ENCODE data around the gene POP5.

POP5 gene

GRCh38 chr12:120598674-120599463, 17.7 kb upstream of the POP5 start:
- no peak for TF ChIP-seq CTCF (IDR thresholded peaks at IDR 0.05; ENCODE audit: control extremely low read depth, extremely low read depth, low read depth, missing control alignments)
- DNase-seq (ENCODE audit: extremely low spot score) = no peak
- POLR2A ChIA-PET = interaction anchor here (1.2 kb wide), 1 partner anchor 17 kb away, joined by 4 read pairs; the partner anchor contains the start of gene POP5
- CTCF ChIA-PET = interaction anchor here (2.0 kb wide), 1 partner anchor 16 kb away, joined by 11 read pairs; no protein-coding TSS in a partner anchor

GRCh38 chr12:120597861-120598260, 16.7 kb upstream of the POP5 start:
- ChIA-PET POLR2A (interaction anchor here (1.2 kb wide), 1 partner anchor 16 kb away, joined by 4 read pairs; the partner anchor contains the start of gene POP5), CTCF (interaction anchor here (1.1 to 2.0 kb wide), 2 partner anchors 15 to 50 kb away, joined by 3 to 11 read pairs; no protein-coding TSS in a partner anchor)
- no peak for DNase-seq (ENCODE audit: extremely low spot score)
- TF ChIP-seq CTCF (IDR thresholded peaks at IDR 0.05; ENCODE audit: control extremely low read depth, extremely low read depth, low read depth, missing control alignments) = no peak

- ChIA-PET POLR2A (interaction anchor here (0.8 kb wide), 1 partner anchor 232 kb away, joined by 3 read pairs; no protein-coding TSS in a partner anchor), CTCF (interaction anchor here (1.1 to 2.0 kb wide), 3 partner anchors 14 to 53 kb away, joined by 3 to 11 read pairs (median 5); no protein-coding TSS in a partner anchor)
- TF ChIP-seq CTCF (IDR thresholded peaks at IDR 0.05; ENCODE audit: control extremely low read depth, extremely low read depth, low read depth, missing control alignments) = no peak
- DNase-seq (ENCODE audit: extremely low spot score) = no peak
These were observed 15.7 kb upstream of the POP5 start for GRCh38 chr12:120596901-120597300.

- CTCF ChIA-PET = interaction anchor here (1.4 to 1.6 kb wide), 2 partner anchors 10 to 11 kb away, joined by 3 to 6 read pairs; partner anchors contain the start of gene POP5
- no peak for DNase-seq (ENCODE audit: extremely low spot score)
These were observed 11.2 kb upstream of the POP5 start for GRCh38 chr12:120592121-120593049.

GRCh38 chr12:120590741-120591407, 9.7 kb upstream of the POP5 start:
- CTCF ChIA-PET = interaction anchor here (1.4 to 1.6 kb wide), 2 partner anchors 8 to 10 kb away, joined by 3 to 6 read pairs; partner anchors contain the start of gene POP5
- no peak for TF ChIP-seq CTCF (IDR thresholded peaks at IDR 0.05; ENCODE audit: control extremely low read depth, extremely low read depth, low read depth, missing control alignments)
- POLR2A ChIA-PET = interaction anchor here (0.6 kb wide), 1 partner anchor 395 kb away, joined by 4 read pairs; no protein-coding TSS in a partner anchor
- DNase-seq (ENCODE audit: extremely low spot score) = peak; percentile 4

More at GRCh38 chr12:120592121-120593049, 11.2 kb upstream of the POP5 start:
- POLR2A ChIA-PET = no interaction called here
- TF ChIP-seq CTCF (IDR thresholded peaks at IDR 0.05; ENCODE audit: control extremely low read depth, extremely low read depth, low read depth, missing control alignments) = no peak

Data from GM10248 (cell line).